ENCODE data around the gene PTPMT1.

PTPMT1 gene

GRCh38 chr11:47565340-47566148 lies at the start of gene PTPMT1:
Gene PTPMT1 (plus strand): TSS chr11:47565599. CDS start chr11:47565623, 24 bp downstream.
- ChIA-PET CTCF (interaction anchor here (0.8 to 1.2 kb wide), 2 partner anchors 12 to 14 kb away, joined by 4 to 8 read pairs; partner anchors contain the start of gene CELF1), POLR2A (ENCODE audit: low non-redundant PET) (no interaction called here)
- DNase-seq (ENCODE audit: low spot score) = peak; percentile 57
- TF ChIP-seq, protein P1, sequence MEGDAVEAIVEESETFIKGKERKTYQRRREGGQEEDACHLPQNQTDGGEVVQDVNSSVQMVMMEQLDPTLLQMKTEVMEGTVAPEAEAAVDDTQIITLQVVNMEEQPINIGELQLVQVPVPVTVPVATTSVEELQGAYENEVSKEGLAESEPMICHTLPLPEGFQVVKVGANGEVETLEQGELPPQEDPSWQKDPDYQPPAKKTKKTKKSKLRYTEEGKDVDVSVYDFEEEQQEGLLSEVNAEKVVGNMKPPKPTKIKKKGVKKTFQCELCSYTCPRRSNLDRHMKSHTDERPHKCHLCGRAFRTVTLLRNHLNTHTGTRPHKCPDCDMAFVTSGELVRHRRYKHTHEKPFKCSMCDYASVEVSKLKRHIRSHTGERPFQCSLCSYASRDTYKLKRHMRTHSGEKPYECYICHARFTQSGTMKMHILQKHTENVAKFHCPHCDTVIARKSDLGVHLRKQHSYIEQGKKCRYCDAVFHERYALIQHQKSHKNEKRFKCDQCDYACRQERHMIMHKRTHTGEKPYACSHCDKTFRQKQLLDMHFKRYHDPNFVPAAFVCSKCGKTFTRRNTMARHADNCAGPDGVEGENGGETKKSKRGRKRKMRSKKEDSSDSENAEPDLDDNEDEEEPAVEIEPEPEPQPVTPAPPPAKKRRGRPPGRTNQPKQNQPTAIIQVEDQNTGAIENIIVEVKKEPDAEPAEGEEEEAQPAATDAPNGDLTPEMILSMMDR (conservative IDR thresholded peaks at IDR 0.05; ENCODE audit: low read depth) = no peak
- H3K27ac ChIP-seq = peak within 1 kb of the TSS; percentile 80

- ChIA-PET POLR2A (ENCODE audit: low non-redundant PET) (no interaction called here), CTCF (interaction anchor here (0.6 kb wide), 1 partner anchor 21 kb away, joined by 4 read pairs; no protein-coding TSS in a partner anchor)
- TF ChIP-seq, protein P1 (conservative IDR thresholded peaks at IDR 0.05; ENCODE audit: low read depth) = no peak
- peak overlapping the region; percentile 66 for H3K27ac ChIP-seq
- no peak for DNase-seq (ENCODE audit: low spot score)
Observed at GRCh38 chr11:47516155-47516554, 49.2 kb upstream of the PTPMT1 start.

GRCh38 chr11:47516984-47517853 lies 48.2 kb upstream of the PTPMT1 start:
- ChIA-PET CTCF (no interaction called here), POLR2A (ENCODE audit: low non-redundant PET) (no interaction called here)
- peak overlapping the region; percentile 56 for H3K27ac ChIP-seq
- no peak for DNase-seq (ENCODE audit: low spot score)
- TF ChIP-seq, protein P1 (conservative IDR thresholded peaks at IDR 0.05; ENCODE audit: low read depth) = no peak

GRCh38 chr11:47518212-47518964 lies 47.0 kb upstream of the PTPMT1 start:
- TF ChIP-seq, protein P1 (conservative IDR thresholded peaks at IDR 0.05; ENCODE audit: low read depth) = no peak
- DNase-seq (ENCODE audit: low spot score) = no peak
- CTCF ChIA-PET = no interaction called here
- H3K27ac ChIP-seq = no peak overlapping the region
- POLR2A ChIA-PET (ENCODE audit: low non-redundant PET) = no interaction called here

DNA sequence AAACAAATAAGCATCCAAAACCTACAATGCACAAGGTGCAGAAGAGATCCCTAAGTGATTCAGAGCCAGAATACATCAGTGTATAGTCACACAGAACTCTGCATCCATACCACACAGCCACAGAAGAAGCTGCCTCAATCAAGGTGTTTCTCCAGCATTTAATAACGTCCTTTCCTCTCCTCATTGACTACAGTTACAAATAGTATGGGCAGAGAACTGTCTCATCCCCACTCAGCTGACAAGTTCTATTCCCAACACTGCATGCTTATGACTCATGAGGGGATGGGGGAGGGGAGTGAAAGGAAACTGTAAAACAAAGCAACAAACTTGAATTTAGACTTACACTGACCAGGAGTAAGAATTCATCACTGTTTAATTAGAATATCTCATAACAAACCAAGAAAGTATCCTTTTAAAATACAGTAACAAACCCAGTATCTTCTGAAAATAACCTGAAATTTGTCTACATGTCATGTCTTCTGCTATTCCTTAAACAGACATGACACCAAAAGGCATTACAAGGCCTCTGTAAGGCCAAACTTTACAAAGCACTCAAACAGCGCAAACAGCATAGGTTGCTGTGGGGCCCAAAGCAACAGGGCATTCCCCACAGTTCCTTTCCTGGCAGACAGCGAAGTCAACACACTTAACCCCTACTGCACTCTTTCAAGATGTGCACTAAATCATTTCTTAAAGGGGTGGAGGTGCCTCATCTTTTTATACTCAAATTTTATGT lies 41.7 kb upstream of the PTPMT1 start:
- peak; percentile 78 for DNase-seq (ENCODE audit: low spot score)
- CTCF ChIA-PET = interaction anchor here (1.6 kb wide), 1 partner anchor 17 kb away, joined by 3 read pairs; no protein-coding TSS in a partner anchor
- POLR2A ChIA-PET (ENCODE audit: low non-redundant PET) = no interaction called here
- H3K27ac ChIP-seq = no peak overlapping the region
- TF ChIP-seq, protein P1 (conservative IDR thresholded peaks at IDR 0.05; ENCODE audit: low read depth) = no peak
